ENCODE measurements around the gene HTRA2.

Gene HTRA2

GRCh38 chr2:74515981-74516633, 13.6 kb upstream of the HTRA2 start:
- DNase-seq, result peak; percentile 50 to 76 (median 64)

GRCh38 chr2:74516650-74517049, 13.1 kb upstream of the HTRA2 start:
- no peak for DNase-seq

GRCh38 chr2:74522516-74522915, 7.2 kb upstream of the HTRA2 start:
- no peak for DNase-seq

GRCh38 chr2:74524005-74524404, 5.7 kb upstream of the HTRA2 start:
- DNase-seq, result no peak

- DNase-seq, result no peak
These were observed 4.6 kb upstream of the HTRA2 start for GRCh38 chr2:74524955-74525716.

GRCh38 chr2:74525717-74526648, 3.8 kb upstream of the HTRA2 start, which contains the start of gene DQX1:
Gene DQX1, minus strand, starts transcription at chr2:74526231. Its CDS starts 502 bp downstream, at chr2:74525729.
- DNase-seq, result peak; percentile 37 to 74 (median 66)

GRCh38 chr2:74526649-74527230, 3.0 kb upstream of the HTRA2 start:
- DNase-seq, result no peak

GRCh38 chr2:74527741-74528140, 2.0 kb upstream of the HTRA2 start:
- DNase-seq, result no peak

GRCh38 chr2:74528600-74529356, 955 bp upstream of the HTRA2 start:
- DNase-seq, result no peak

- DNase-seq, result peak; percentile 51 to 68 (median 64)
These were observed 780 bp downstream of the HTRA2 start for GRCh38 chr2:74530239-74531187.

GRCh38 chr2:74531666-74532065, 1.9 kb downstream of the HTRA2 start:
- DNase-seq, result no peak

- peak in 3 of 4 experiments; percentile 31 to 69 (median 63) for DNase-seq
These were observed 2.5 kb downstream of the HTRA2 start for GRCh38 chr2:74532222-74532621.

GRCh38 chr2:74533464-74533863, 3.7 kb downstream of the HTRA2 start:
- DNase-seq, result no peak

GRCh38 chr2:74534411-74534810, 4.7 kb downstream of the HTRA2 start:
- no peak for DNase-seq

GRCh38 chr2:74535440-74535965, 5.8 kb downstream of the HTRA2 start:
- DNase-seq, result no peak

- no peak for DNase-seq
These were observed 6.6 kb downstream of the HTRA2 start for GRCh38 chr2:74536166-74536950.

- DNase-seq, result no peak
These were observed 7.4 kb downstream of the HTRA2 start for GRCh38 chr2:74537140-74537539.

- no peak for DNase-seq
These were observed 9.2 kb downstream of the HTRA2 start for GRCh38 chr2:74538881-74539339.

- no peak for DNase-seq
These were observed 10.6 kb downstream of the HTRA2 start for GRCh38 chr2:74540291-74540690.
